ENCODE data around the gene IPO7. TPM values are rescaled to one million over a fixed set of nuclear protein-coding genes. Genes with fewer than 3 reads are reported as not detected.
A peak's percentile ranks its signal among the peaks of the same experiment; 100 is the strongest.

IPO7 gene
- total RNA-seq, 1 experiment from 2014 or later = 273 TPM

DNA sequence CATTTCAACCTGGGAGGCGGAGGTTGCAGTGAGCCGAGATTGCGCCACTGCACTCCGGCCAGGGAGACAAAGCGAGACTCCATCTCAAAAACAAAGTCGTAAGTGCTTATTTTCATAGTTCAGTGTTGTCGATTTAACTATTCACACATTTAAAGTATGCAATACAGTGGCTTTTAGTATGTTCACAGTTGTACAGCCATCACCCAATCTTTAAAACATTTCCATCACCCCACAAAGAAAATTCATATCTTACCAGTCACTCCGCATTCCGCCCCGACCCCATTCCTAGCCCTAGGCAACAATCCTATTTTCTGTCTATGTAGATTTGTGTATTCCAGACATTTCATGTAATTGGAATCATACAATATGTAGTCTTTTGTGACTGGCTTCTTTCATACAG lies 11.9 kb downstream of the IPO7 start:
- Histone ChIP-seq H3K4me3 (ENCODE audit: low read depth in 2 of 2, low read length in 2 of 2) (no peak overlapping the region), H3K27me3 (ENCODE audit: control insufficient read depth, insufficient read depth, low read length) (no peaks in the 10 kb centered on the region), H3K36me3 (ENCODE audit: control insufficient read depth, insufficient read depth, low read length) (0 out of 2 replicates have a peak, but pooled peaks cover 2% of the 10 kb centered on the region), H3K27ac (ENCODE audit: low read length) (no peak overlapping the region), H3K9me3 (ENCODE audit: control insufficient read depth, insufficient read depth, low read depth, low read length) (no peaks in the 10 kb centered on the region), H3K4me1 (ENCODE audit: control insufficient read depth, insufficient read depth, low read length) (peaks cover 20% of the 10 kb centered on the region)
- ATAC-seq = 0 out of 2 replicates have a peak, but pooled peaks have one; percentile 11
- ChIA-PET POLR2A (interaction anchor here (0.6 kb wide), 1 partner anchor 13 kb away, joined by 3 read pairs; no protein-coding TSS in a partner anchor), CTCF (no interaction called here)
- intact Hi-C loops (cut with micrococcal nuclease; ENCODE audit: unreplicated experiment) (no loop called here), in situ Hi-C loops (cut with HindIII; ENCODE audit: low pct_unique_long_range_greater_than_20kb, low sequenced_read_pairs) (no loop called here)
- no peak for DNase-seq (ENCODE audit: low read depth, low spot score)
- BruUV-seq (replicated peaks) = no TSS peak
- TF ChIP-seq, protein P1, sequence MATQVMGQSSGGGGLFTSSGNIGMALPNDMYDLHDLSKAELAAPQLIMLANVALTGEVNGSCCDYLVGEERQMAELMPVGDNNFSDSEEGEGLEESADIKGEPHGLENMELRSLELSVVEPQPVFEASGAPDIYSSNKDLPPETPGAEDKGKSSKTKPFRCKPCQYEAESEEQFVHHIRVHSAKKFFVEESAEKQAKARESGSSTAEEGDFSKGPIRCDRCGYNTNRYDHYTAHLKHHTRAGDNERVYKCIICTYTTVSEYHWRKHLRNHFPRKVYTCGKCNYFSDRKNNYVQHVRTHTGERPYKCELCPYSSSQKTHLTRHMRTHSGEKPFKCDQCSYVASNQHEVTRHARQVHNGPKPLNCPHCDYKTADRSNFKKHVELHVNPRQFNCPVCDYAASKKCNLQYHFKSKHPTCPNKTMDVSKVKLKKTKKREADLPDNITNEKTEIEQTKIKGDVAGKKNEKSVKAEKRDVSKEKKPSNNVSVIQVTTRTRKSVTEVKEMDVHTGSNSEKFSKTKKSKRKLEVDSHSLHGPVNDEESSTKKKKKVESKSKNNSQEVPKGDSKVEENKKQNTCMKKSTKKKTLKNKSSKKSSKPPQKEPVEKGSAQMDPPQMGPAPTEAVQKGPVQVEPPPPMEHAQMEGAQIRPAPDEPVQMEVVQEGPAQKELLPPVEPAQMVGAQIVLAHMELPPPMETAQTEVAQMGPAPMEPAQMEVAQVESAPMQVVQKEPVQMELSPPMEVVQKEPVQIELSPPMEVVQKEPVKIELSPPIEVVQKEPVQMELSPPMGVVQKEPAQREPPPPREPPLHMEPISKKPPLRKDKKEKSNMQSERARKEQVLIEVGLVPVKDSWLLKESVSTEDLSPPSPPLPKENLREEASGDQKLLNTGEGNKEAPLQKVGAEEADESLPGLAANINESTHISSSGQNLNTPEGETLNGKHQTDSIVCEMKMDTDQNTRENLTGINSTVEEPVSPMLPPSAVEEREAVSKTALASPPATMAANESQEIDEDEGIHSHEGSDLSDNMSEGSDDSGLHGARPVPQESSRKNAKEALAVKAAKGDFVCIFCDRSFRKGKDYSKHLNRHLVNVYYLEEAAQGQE (IDR thresholded peaks at IDR 0.05; ENCODE audit: insufficient read depth in 1 of 2, low read depth in 2 of 2, low read length in 1 of 2) = no peak
- TF ChIP-seq POLR2AphosphoS5 (IDR thresholded peaks at IDR 0.05; ENCODE audit: low read depth, low read length) (no peak; the same call in 1 of the 2 replicates), CTCF (IDR thresholded peaks at IDR 0.05) (no peak), SIN3A (IDR thresholded peaks at IDR 0.05; ENCODE audit: borderline replicate concordance, insufficient read depth, low read depth, low read length) (no peak), TCF7L2 (IDR thresholded peaks at IDR 0.05; ENCODE audit: low read depth, low read length) (no peak)

GRCh38 chr11:9396752-9397151 lies 12.3 kb downstream of the IPO7 start:
- H3K27ac ChIP-seq (ENCODE audit: low read length) = no peak overlapping the region
- TSS peak; percentile 3 for BruUV-seq (replicated peaks)
- H3K9me3 ChIP-seq (ENCODE audit: control insufficient read depth, insufficient read depth, low read depth, low read length) = no peaks in the 10 kb centered on the region
- TF ChIP-seq, protein P1 (IDR thresholded peaks at IDR 0.05; ENCODE audit: insufficient read depth in 1 of 2, low read depth in 2 of 2, low read length in 1 of 2) = no peak
- no peak for TF ChIP-seq SIN3A (IDR thresholded peaks at IDR 0.05; ENCODE audit: borderline replicate concordance, insufficient read depth, low read depth, low read length)
- no peak for TF ChIP-seq CTCF (IDR thresholded peaks at IDR 0.05)
- no peak for TF ChIP-seq TCF7L2 (IDR thresholded peaks at IDR 0.05; ENCODE audit: low read depth, low read length)
- intact Hi-C loops (cut with micrococcal nuclease; ENCODE audit: unreplicated experiment) = no loop called here
- POLR2A ChIA-PET = no interaction called here
- no peaks in the 10 kb centered on the region for H3K27me3 ChIP-seq (ENCODE audit: control insufficient read depth, insufficient read depth, low read length)
- DNase-seq (ENCODE audit: low read depth, low spot score) (no peak), ATAC-seq (no peak)
- H3K4me3 ChIP-seq (ENCODE audit: low read depth in 2 of 2, low read length in 2 of 2) = no peak overlapping the region
- H3K36me3 ChIP-seq (ENCODE audit: control insufficient read depth, insufficient read depth, low read length) = 0 out of 2 replicates have a peak, but pooled peaks cover 2% of the 10 kb centered on the region
- CTCF ChIA-PET = no interaction called here
- H3K4me1 ChIP-seq (ENCODE audit: control insufficient read depth, insufficient read depth, low read length) = peaks cover 20% of the 10 kb centered on the region
- in situ Hi-C loops (cut with HindIII; ENCODE audit: low pct_unique_long_range_greater_than_20kb, low sequenced_read_pairs) = no loop called here
